Ovary (tissue), 9 donors: ENCODE data around the gene JAG2. TPM values are rescaled to one million over a fixed set of nuclear protein-coding genes. Genes with fewer than 3 reads are reported as not detected.
A peak's percentile ranks its signal among the peaks of the same experiment; 100 is the strongest.

Source experiments
- DNase-seq, 5 donors: peaks; one replicate each; pipeline ENCODE4 v3.0.0-alpha.2; 2019 to 2020
- H3K27ac ChIP-seq, 2 donors: fragments of 200-600 bp; one replicate each; pipeline versions ENCODE4 v1.5.1 to v1.8.0; 2019 to 2022
- H3K27me3 ChIP-seq: fragments of 200-600 bp; one replicate; pipeline ENCODE4 v1.8.0; 2022
- H3K36me3 ChIP-seq: fragments of 200-600 bp; sonication (generic); one replicate; pipeline ENCODE4 v1.5.1; 2019
- H3K4me1 ChIP-seq: one replicate; pipeline ENCODE4 v1.8.1; 2013; ENCODE audit warnings: mild to moderate bottlenecking, moderate library complexity; ENCODE audit not compliant: insufficient read depth
- H3K4me3 ChIP-seq: fragments of 200-600 bp; sonication (generic); one replicate; pipeline ENCODE4 v1.5.1; 2017
- H3K9me3 ChIP-seq, 2 donors: fragments of 200-600 bp in 1 of 2; sonication (generic) in 1 of 2; one replicate each; pipeline versions ENCODE4 v1.5.1 to v1.8.1; 2013 to 2019; ENCODE audit warnings: mild to moderate bottlenecking in 1 of 2, moderate library complexity in 1 of 2
- EP300 ChIP-seq: sonication (generic); formaldehyde crosslinking; IDR thresholded peaks from one replicate; pipeline ENCODE4 v1.6.1; 2017; ENCODE audit warnings: antibody characterized with exemption
- POLR2A ChIP-seq: fragments of 450-650 bp; IDR thresholded peaks from one replicate; pipeline ENCODE4 v1.6.1; 2017; ENCODE audit warnings: antibody characterized with exemption, mild to moderate bottlenecking, moderate library complexity
- WGBS, 3 donors: extraction: QIAGEN DNeasy Blood & Tissue Kit in 1 of 3; methylation state at CpG; one replicate each; pipeline versions ENCODE4 v1.1.5 to v1.1.7; 2013 to 2017; 5-methylcytosine and 5-hydroxymethylcytosine counted together
- intact Hi-C, 4 donors: fragments of 100-400 bp; cut with DNase I; formaldehyde crosslinking; loops; one replicate each; pipeline versions ENCODE4 v1.11.0 to v1.15.1; 2022 to 2023
- polyA plus RNA-seq, 2 donors: library from polyadenylated mRNA; stranded (reverse); fragments of 200-250 nt in 1 of 2; fragments of 350-450 nt in 1 of 2; fragmentation: Illumina TruSeq in 1 of 2; extraction: RNeasy Lipid Tissue Mini Kit (QIAGEN cat#74804) in 1 of 2; gene quantifications; one replicate each; pipeline ENCODE4 v1.2.3, GENCODE V29; 2013 to 2014
- total RNA-seq, 7 donors: library from RNA; depleted of rRNA in 2 of 7; stranded (reverse); fragments of >200 nt in 2 of 7; fragmentation: NEBNext Ultra II Directional in 3 of 7; extraction: Animal tissue kit (Norgen Biotek cat#: 25700) in 3 of 7; gene quantifications; one replicate each; pipeline versions ENCODE4 v1.1.0 to v1.2.4, GENCODE V29; 2016 to 2023
- TF ChIP-seq, protein P1 (sequence below), 3 donors: fragments of 450-650 bp in 2 of 3; fragments of 200-600 bp in 1 of 3; IDR thresholded peaks; one replicate each; pipeline versions ENCODE4 v1.5.1 to v1.8.0; 2016 to 2022; ENCODE audit warnings: antibody characterized with exemption in 3 of 3, mild to moderate bottlenecking in 1 of 3
- donor health status: DM: no; HTN: no; CAD: no; lungs with moderate emphysema.
- donor health status: DM: no; HTN: no; CAD: no.
- donor health status: Bipolar disorder and iron deficiency.
- donor health status: DM: yes; HTN: yes; CAD: no.
- donor health status: DM: no; HTN: no; CAD: no.
- donor health status: DM: yes; HTN: yes; CAD: no.

The JAG2 gene
- total and polyA plus RNA-seq, 9 donors, result 0.78 to 10.2 (median 6.5) TPM

DNA sequence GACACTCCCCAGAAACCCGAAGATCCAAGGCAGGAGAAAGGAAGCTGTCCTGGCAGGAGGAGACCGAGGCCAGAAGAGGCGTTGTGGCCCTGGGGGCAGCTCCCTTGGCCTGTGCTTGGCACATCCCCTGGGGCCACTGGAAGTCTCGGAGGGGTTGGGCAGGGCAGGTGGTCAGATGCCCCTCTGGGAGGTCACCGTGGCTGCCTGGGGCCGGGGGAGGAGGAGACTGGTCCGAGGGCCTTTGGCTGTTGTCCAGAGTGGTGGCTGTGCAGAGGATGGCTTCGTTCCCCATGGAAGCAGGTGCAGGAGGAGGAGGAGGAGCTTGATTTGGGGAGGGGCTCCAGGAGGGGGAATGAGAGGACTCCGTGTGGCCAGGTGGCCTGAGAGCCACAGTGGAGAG, 15.9 kb upstream of the JAG2 start:
- TF ChIP-seq POLR2A (no peak), EP300 (no peak)
- TF ChIP-seq, protein P1, sequence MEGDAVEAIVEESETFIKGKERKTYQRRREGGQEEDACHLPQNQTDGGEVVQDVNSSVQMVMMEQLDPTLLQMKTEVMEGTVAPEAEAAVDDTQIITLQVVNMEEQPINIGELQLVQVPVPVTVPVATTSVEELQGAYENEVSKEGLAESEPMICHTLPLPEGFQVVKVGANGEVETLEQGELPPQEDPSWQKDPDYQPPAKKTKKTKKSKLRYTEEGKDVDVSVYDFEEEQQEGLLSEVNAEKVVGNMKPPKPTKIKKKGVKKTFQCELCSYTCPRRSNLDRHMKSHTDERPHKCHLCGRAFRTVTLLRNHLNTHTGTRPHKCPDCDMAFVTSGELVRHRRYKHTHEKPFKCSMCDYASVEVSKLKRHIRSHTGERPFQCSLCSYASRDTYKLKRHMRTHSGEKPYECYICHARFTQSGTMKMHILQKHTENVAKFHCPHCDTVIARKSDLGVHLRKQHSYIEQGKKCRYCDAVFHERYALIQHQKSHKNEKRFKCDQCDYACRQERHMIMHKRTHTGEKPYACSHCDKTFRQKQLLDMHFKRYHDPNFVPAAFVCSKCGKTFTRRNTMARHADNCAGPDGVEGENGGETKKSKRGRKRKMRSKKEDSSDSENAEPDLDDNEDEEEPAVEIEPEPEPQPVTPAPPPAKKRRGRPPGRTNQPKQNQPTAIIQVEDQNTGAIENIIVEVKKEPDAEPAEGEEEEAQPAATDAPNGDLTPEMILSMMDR (IDR thresholded peaks at IDR 0.05), result no peak
- Histone ChIP-seq H3K27me3 (no peaks in the 10 kb centered on the region), H3K36me3 (no peaks in the 10 kb centered on the region), H3K9me3 (peaks cover 0 to 7% of the 10 kb centered on the region in 2 donors), H3K27ac (no peak overlapping the region), H3K4me3 (no peak overlapping the region), H3K4me1 (peaks cover 2% of the 10 kb centered on the region)
- 53 to 57% (median 54%) methylated on average over 9 of the region's 9 CpGs for WGBS, 3 donors
- intact Hi-C loops, result no loop called here
- no peak for DNase-seq

DNA sequence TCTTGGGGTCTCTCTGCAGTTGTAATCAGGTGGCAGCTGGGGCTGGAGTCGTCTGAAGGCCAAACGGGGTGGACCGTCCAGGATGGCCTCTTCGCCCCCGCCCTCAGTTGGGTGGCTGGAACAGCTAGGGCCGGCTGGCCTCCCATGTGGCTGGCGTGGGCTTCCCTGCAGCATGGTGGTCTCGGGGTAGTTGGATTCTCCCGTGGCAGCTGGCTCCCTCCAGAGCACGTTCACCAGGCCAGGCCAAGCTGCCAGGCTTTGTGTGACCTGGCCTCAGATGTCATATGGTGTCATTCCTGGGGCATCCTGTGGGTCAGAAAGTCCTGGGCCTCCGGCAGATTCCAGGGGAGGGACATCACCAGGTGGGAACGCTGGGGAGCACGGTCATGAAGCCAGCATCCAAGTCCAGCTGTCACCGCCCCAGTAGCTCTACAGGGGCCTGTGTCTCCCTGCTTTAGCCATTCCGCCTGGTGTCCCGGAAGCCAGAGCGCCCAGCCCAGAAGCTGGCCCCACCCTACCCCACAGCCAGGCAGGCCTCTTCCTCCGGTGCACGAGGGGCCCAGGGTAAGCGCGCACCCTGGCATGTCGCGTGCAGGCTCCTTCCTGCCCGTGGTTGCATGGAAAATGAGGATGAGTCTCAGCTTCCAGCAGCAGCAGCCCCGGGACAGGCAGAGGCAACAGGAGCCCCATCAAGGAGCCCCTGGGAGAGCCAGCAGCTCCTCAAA, 13.9 kb upstream of the JAG2 start:
- intact Hi-C loops, result no loop called here
- no peak for DNase-seq
- no peaks in the 10 kb centered on the region for H3K36me3 ChIP-seq
- 63 to 71% (median 65%) methylated on average over 25 of the region's 25 CpGs for WGBS, 3 donors
- no peaks in the 10 kb centered on the region for H3K9me3 ChIP-seq
- TF ChIP-seq, protein P1 (IDR thresholded peaks at IDR 0.05), result no peak
- no peak for TF ChIP-seq POLR2A
- TF ChIP-seq EP300, result no peak
- H3K4me1 ChIP-seq, result peaks cover 2% of the 10 kb centered on the region
- no peak overlapping the region for H3K4me3 ChIP-seq
- H3K27me3 ChIP-seq, result no peaks in the 10 kb centered on the region
- no peak overlapping the region for H3K27ac ChIP-seq

DNA sequence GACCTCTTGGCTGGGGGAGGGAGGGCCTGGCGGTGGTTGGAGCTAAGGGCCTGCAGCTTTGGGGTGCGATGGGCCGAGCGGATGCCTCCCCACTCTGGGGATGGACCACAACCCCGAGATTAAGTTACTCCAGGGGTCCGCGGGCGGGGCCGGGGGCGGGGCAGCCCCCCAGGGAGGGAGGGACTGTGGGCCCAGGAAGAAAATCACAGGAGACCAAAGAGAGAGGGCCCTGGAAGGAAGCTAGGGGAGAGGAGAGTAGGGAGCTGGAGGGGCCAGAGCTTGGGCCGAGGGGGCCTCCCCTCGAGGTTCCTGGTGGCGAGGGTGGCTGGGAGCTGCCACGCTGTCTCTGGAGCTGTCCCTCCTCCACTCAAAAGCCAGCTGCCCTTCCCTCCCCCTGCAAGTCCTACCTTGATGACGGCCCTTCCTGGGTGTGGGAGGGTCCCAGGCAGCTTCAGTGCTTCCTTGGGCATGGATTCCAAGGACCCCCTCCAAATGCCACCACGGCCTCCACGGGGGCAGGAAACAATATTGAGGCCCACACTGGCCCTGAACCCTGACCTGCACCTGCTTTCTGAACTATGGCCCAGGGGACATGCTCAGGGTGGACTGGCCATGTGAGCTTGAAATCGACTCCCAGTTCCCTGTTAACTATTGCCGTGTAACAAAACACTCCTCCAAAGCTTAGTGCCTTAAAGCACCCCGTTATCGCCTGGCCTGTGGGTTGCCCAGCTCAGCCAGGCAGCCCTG, 13.1 kb upstream of the JAG2 start:
- H3K9me3 ChIP-seq, result no peaks in the 10 kb centered on the region
- H3K27ac ChIP-seq, result no peak overlapping the region
- H3K36me3 ChIP-seq, result no peaks in the 10 kb centered on the region
- DNase-seq, result no peak
- 35 to 40% (median 39%) methylated on average over 19 to 21 of the region's 21 CpGs for WGBS, 3 donors
- H3K4me1 ChIP-seq, result peaks cover 2% of the 10 kb centered on the region
- intact Hi-C loops, result no loop called here
- no peaks in the 10 kb centered on the region for H3K27me3 ChIP-seq
- peak overlapping the region; percentile 47 for H3K4me3 ChIP-seq
- TF ChIP-seq, protein P1 (IDR thresholded peaks at IDR 0.05), result no peak
- TF ChIP-seq EP300, result no peak
- TF ChIP-seq POLR2A, result no peak

DNA sequence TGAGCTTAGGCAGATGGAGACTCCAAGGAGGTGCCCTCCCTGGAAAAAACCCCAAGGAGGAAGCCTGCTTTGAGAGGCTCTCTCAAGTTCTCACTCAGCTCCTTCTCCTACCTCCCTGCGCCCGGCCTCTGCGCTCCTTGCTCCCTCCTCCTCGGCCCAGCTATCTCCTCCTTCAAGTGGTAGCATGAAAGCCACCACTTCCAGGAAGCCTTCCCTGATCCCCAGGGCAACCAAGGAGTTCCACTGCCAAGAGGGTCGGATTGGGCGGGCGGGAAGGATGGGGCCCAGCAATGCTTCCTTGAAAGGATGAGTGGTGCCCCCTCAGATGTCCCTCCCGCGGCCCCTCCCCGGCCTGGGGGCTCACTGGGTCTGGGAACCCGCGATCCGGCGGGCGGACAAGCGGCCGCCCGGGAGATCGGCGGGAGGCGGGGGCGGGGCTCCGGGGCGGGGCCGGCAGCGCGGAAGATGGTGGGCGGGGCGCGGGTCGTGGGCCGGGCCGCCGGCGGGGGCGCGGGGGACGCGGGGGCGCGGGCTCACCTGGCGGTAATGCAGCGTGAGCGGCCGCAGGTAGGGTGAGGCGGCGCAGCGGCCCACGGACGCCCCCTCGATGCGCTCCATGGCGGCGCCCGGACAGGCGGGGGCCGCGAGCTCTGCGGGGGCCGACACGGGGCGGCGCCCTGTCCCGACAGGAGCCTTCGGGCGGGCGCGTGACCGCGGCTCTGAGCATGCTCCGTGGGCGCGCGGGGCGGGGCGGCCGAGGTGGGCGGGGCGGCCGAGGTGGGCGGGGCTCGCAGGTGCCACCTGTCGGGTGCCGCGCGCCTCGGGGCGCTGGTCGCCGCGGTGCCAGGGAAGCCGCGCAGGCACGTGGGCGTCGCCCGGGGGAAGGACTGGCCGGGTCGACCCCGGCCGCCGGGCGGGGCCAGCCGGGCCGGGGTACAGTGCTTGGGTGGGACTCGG, 12.3 kb upstream of the JAG2 start, which contains the start of gene NUDT14:
NUDT14 (minus strand) TSS at position 721 of the 957 bp plus-strand sequence; CDS start at position 618, 103 bp downstream.
- DNase-seq, result peak; percentile 58 to 80 (median 70)
- no peaks in the 10 kb centered on the region for H3K27me3 ChIP-seq
- no peaks in the 10 kb centered on the region for H3K9me3 ChIP-seq
- H3K4me1 ChIP-seq, result peaks cover 2% of the 10 kb centered on the region
- H3K36me3 ChIP-seq, result no peaks in the 10 kb centered on the region
- 1 to 2% (median 1%) methylated on average over 46 to 105 of the region's 106 CpGs for whole genome bisulfite sequencing, 3 donors
- H3K4me3 ChIP-seq, result peak within 1 kb of the TSS; percentile 47
- no peak within 1 kb of the TSS for H3K27ac ChIP-seq
- intact Hi-C loops, result no loop called here
- TF ChIP-seq EP300 (no peak), POLR2A (no peak)
- TF ChIP-seq, protein P1 (IDR thresholded peaks at IDR 0.05), result no peak
